Stimulated activated memory B cell treated with anti-CD40 and anti-IgM and Interleukin-4, amounts not matched to agents 10 μg/mL and 1 μg/mL and 100 μg/mL, for 72 hours (primary cell): ENCODE results near the gene ZNF708.
"Not testable (repeated sequence)": the region's sequence is repeated elsewhere in the genome, so short reads cannot be mapped to it uniquely, and the experiment has no call there.

Experiments
- ATAC-seq: fragments of 150-1000 bp; cut with Tn5 transposase; 2 replicates; pipeline ENCODE4 v1.10.0; 2021
- H3K27ac Mint-ChIP-seq: one replicate; pipeline ENCODE4 v1.8.0; 2022; ENCODE audit warnings: mild to moderate bottlenecking, mixed read lengths
- H3K27me3 Mint-ChIP-seq: one replicate; pipeline ENCODE4 v1.8.0; 2022; ENCODE audit warnings: mixed read lengths
- H3K36me3 Mint-ChIP-seq: one replicate; pipeline ENCODE4 v1.8.0; 2022; ENCODE audit warnings: mixed read lengths
- H3K4me1 Mint-ChIP-seq: one replicate; pipeline ENCODE4 v1.8.0; 2022; ENCODE audit warnings: mixed read lengths
- H3K4me3 Mint-ChIP-seq: one replicate; pipeline ENCODE4 v1.8.0; 2022; ENCODE audit warnings: mild to moderate bottlenecking, moderate library complexity, mixed read lengths
- H3K9me3 Mint-ChIP-seq: one replicate; pipeline ENCODE4 v1.8.0; 2022; ENCODE audit warnings: mixed read lengths

ZNF708 gene

GRCh38 chr19:21306881-21307479, 22.2 kb downstream of the ZNF708 start:
- not testable (repeated sequence) for H3K4me3 Mint-ChIP-seq, ATAC-seq, H3K4me1 Mint-ChIP-seq, H3K9me3 Mint-ChIP-seq, H3K27me3 Mint-ChIP-seq, H3K27ac Mint-ChIP-seq
- peaks cover 73% of the 10 kb centered on the region for H3K36me3 Mint-ChIP-seq

GRCh38 chr19:21293768-21294167, 35.4 kb downstream of the ZNF708 start:
- Mint-ChIP-seq H3K36me3 (peaks cover 62% of the 10 kb centered on the region), H3K9me3 (peaks cover 16% of the 10 kb centered on the region)
- not testable (repeated sequence) for H3K4me3 Mint-ChIP-seq, H3K4me1 Mint-ChIP-seq, H3K27ac Mint-ChIP-seq, H3K27me3 Mint-ChIP-seq, ATAC-seq

GRCh38 chr19:21269813-21270212, 59.4 kb downstream of the ZNF708 start:
- H3K4me1 Mint-ChIP-seq: no peaks in the 10 kb centered on the region
- no peak overlapping the region for H3K27ac Mint-ChIP-seq
- H3K27me3 Mint-ChIP-seq: no peaks in the 10 kb centered on the region
- H3K9me3 Mint-ChIP-seq: peaks cover 21% of the 10 kb centered on the region
- no peak overlapping the region for H3K4me3 Mint-ChIP-seq
- H3K36me3 Mint-ChIP-seq: no peaks in the 10 kb centered on the region
- no peak for ATAC-seq

- Mint-ChIP-seq H3K27me3 (no peaks in the 10 kb centered on the region), H3K4me3 (no peak overlapping the region), H3K9me3 (peaks cover 15% of the 10 kb centered on the region), H3K27ac (no peak overlapping the region), H3K36me3 (peaks cover 6% of the 10 kb centered on the region), H3K4me1 (no peaks in the 10 kb centered on the region)
- no peak for ATAC-seq
These were observed 64.3 kb downstream of the ZNF708 start for GRCh38 chr19:21264891-21265290.

GRCh38 chr19:21264416-21264815, 64.8 kb downstream of the ZNF708 start:
- Mint-ChIP-seq H3K9me3 (peaks cover 15% of the 10 kb centered on the region), H3K4me1 (no peaks in the 10 kb centered on the region), H3K27me3 (no peaks in the 10 kb centered on the region), H3K36me3 (peaks cover 6% of the 10 kb centered on the region), H3K4me3 (no peak overlapping the region), H3K27ac (no peak overlapping the region)
- ATAC-seq: no peak

GRCh38 chr19:21260848-21261381, 68.3 kb downstream of the ZNF708 start:
- not testable (repeated sequence) for H3K27me3 Mint-ChIP-seq, H3K36me3 Mint-ChIP-seq, H3K4me3 Mint-ChIP-seq, H3K4me1 Mint-ChIP-seq, H3K27ac Mint-ChIP-seq, ATAC-seq, H3K9me3 Mint-ChIP-seq

- Mint-ChIP-seq H3K27me3 (no peaks in the 10 kb centered on the region), H3K27ac (no peak overlapping the region), H3K36me3 (peaks cover 6% of the 10 kb centered on the region), H3K9me3 (peaks cover 10% of the 10 kb centered on the region), H3K4me3 (no peak overlapping the region), H3K4me1 (no peaks in the 10 kb centered on the region)
- no peak for ATAC-seq
These were observed 68.9 kb downstream of the ZNF708 start for GRCh38 chr19:21260164-21260847.

GRCh38 chr19:21259421-21260124, 69.6 kb downstream of the ZNF708 start:
- H3K4me3 Mint-ChIP-seq, H3K4me1 Mint-ChIP-seq, H3K36me3 Mint-ChIP-seq, H3K27me3 Mint-ChIP-seq, H3K9me3 Mint-ChIP-seq, ATAC-seq, H3K27ac Mint-ChIP-seq: not testable (repeated sequence)

- H3K27me3 Mint-ChIP-seq: no peaks in the 10 kb centered on the region
- H3K4me1 Mint-ChIP-seq: no peaks in the 10 kb centered on the region
- no peak overlapping the region for H3K27ac Mint-ChIP-seq
- peaks cover 6% of the 10 kb centered on the region for H3K36me3 Mint-ChIP-seq
- no peak for ATAC-seq
- no peak overlapping the region for H3K4me3 Mint-ChIP-seq
- peaks cover 6% of the 10 kb centered on the region for H3K9me3 Mint-ChIP-seq
These were observed 72.5 kb downstream of the ZNF708 start for GRCh38 chr19:21256722-21257121.
